ENCODE results near the gene PRR15L. TPM values are rescaled to one million over a fixed set of nuclear protein-coding genes. Genes with fewer than 3 reads are reported as not detected.

PRR15L gene
- total RNA-seq, 1 experiment from 2014 or later: 0.18 TPM

DNA sequence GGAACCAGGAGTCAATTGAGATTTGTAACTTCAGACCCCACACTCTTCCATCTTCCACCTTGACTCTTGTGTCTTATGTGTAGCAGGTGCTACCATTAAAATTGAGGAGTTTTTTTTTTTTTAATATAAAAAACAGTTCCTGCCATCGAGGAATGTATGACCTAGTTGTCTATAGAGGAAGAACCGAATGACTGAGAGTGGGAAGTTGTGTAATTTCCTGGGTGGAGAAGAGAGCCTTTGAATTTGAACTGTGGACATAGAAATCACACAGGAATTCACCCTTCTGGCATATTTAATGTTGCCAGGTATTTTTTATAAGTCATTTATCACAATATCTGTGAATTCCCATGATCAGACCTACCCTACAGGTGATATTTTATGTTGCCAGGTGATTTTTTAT is 39.7 kb downstream of the PRR15L start:
- Histone ChIP-seq H3K27ac (ENCODE audit: low read length) (no peak overlapping the region), H3K9me3 (ENCODE audit: control insufficient read depth, insufficient read depth, low read depth, low read length) (no peaks in the 10 kb centered on the region), H3K36me3 (ENCODE audit: control insufficient read depth, insufficient read depth, low read length) (no peaks in the 10 kb centered on the region), H3K4me1 (ENCODE audit: control insufficient read depth, insufficient read depth, low read length) (no peaks in the 10 kb centered on the region), H3K4me3 (ENCODE audit: low read depth in 2 of 2, low read length in 2 of 2) (no peak overlapping the region), H3K27me3 (ENCODE audit: control insufficient read depth, insufficient read depth, low read length) (no peaks in the 10 kb centered on the region)
- DNase-seq (ENCODE audit: low read depth, low spot score) (no peak), ATAC-seq (no peak)
- TF ChIP-seq, protein P1, sequence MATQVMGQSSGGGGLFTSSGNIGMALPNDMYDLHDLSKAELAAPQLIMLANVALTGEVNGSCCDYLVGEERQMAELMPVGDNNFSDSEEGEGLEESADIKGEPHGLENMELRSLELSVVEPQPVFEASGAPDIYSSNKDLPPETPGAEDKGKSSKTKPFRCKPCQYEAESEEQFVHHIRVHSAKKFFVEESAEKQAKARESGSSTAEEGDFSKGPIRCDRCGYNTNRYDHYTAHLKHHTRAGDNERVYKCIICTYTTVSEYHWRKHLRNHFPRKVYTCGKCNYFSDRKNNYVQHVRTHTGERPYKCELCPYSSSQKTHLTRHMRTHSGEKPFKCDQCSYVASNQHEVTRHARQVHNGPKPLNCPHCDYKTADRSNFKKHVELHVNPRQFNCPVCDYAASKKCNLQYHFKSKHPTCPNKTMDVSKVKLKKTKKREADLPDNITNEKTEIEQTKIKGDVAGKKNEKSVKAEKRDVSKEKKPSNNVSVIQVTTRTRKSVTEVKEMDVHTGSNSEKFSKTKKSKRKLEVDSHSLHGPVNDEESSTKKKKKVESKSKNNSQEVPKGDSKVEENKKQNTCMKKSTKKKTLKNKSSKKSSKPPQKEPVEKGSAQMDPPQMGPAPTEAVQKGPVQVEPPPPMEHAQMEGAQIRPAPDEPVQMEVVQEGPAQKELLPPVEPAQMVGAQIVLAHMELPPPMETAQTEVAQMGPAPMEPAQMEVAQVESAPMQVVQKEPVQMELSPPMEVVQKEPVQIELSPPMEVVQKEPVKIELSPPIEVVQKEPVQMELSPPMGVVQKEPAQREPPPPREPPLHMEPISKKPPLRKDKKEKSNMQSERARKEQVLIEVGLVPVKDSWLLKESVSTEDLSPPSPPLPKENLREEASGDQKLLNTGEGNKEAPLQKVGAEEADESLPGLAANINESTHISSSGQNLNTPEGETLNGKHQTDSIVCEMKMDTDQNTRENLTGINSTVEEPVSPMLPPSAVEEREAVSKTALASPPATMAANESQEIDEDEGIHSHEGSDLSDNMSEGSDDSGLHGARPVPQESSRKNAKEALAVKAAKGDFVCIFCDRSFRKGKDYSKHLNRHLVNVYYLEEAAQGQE (IDR thresholded peaks at IDR 0.05; ENCODE audit: insufficient read depth in 1 of 2, low read depth in 2 of 2, low read length in 1 of 2): no peak
- TF ChIP-seq, protein P2, sequence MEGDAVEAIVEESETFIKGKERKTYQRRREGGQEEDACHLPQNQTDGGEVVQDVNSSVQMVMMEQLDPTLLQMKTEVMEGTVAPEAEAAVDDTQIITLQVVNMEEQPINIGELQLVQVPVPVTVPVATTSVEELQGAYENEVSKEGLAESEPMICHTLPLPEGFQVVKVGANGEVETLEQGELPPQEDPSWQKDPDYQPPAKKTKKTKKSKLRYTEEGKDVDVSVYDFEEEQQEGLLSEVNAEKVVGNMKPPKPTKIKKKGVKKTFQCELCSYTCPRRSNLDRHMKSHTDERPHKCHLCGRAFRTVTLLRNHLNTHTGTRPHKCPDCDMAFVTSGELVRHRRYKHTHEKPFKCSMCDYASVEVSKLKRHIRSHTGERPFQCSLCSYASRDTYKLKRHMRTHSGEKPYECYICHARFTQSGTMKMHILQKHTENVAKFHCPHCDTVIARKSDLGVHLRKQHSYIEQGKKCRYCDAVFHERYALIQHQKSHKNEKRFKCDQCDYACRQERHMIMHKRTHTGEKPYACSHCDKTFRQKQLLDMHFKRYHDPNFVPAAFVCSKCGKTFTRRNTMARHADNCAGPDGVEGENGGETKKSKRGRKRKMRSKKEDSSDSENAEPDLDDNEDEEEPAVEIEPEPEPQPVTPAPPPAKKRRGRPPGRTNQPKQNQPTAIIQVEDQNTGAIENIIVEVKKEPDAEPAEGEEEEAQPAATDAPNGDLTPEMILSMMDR (IDR thresholded peaks at IDR 0.05): no peak
- no peak for TF ChIP-seq TCF7L2 (IDR thresholded peaks at IDR 0.05; ENCODE audit: low read depth, low read length)
- no peak for TF ChIP-seq SIN3A (IDR thresholded peaks at IDR 0.05; ENCODE audit: borderline replicate concordance, insufficient read depth, low read depth, low read length)
- no peak for TF ChIP-seq POLR2AphosphoS5 (IDR thresholded peaks at IDR 0.05; ENCODE audit: low read depth, low read length)
- in situ Hi-C loops (cut with HindIII; ENCODE audit: low pct_unique_long_range_greater_than_20kb, low sequenced_read_pairs): no loop called here
- CTCF ChIA-PET: no interaction called here
- POLR2A ChIA-PET: no interaction called here
- intact Hi-C loops (cut with micrococcal nuclease; ENCODE audit: unreplicated experiment): no loop called here
- BruUV-seq (replicated peaks): no TSS peak

DNA sequence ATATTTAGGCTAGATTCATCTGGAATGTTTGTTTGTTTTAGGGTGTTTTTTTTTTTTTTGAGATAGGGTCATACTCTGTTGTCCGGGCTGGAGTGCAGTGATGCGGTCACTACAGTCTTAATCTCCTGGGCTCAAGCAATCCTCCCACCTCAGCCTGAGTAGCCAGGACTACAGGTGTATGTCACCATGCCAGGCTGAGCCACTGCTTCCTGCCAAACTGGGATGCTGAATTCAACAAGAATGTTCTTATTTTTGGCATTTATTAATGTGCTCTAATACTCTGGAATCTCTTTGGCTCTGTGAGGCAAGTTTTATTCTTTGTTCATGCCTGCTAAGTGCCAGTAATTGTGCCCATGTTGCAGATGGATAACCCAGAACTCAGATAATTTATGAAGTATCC is 40.1 kb downstream of the PRR15L start:
- no TSS peak for BruUV-seq (replicated peaks)
- POLR2A ChIA-PET: interaction anchor here (0.6 kb wide), 1 partner anchor 186 kb away, joined by 4 read pairs; no protein-coding TSS in a partner anchor
- ATAC-seq (no peak), DNase-seq (ENCODE audit: low read depth, low spot score) (no peak)
- in situ Hi-C loops (cut with HindIII; ENCODE audit: low pct_unique_long_range_greater_than_20kb, low sequenced_read_pairs): no loop called here
- Histone ChIP-seq H3K9me3 (ENCODE audit: control insufficient read depth, insufficient read depth, low read depth, low read length) (no peaks in the 10 kb centered on the region), H3K4me3 (ENCODE audit: low read depth in 2 of 2, low read length in 2 of 2) (no peak overlapping the region), H3K36me3 (ENCODE audit: control insufficient read depth, insufficient read depth, low read length) (no peaks in the 10 kb centered on the region), H3K27me3 (ENCODE audit: control insufficient read depth, insufficient read depth, low read length) (no peaks in the 10 kb centered on the region), H3K4me1 (ENCODE audit: control insufficient read depth, insufficient read depth, low read length) (no peaks in the 10 kb centered on the region), H3K27ac (ENCODE audit: low read length) (no peak overlapping the region)
- intact Hi-C loops (cut with micrococcal nuclease; ENCODE audit: unreplicated experiment): no loop called here
- CTCF ChIA-PET: no interaction called here
- TF ChIP-seq TCF7L2 (IDR thresholded peaks at IDR 0.05; ENCODE audit: low read depth, low read length): no peak
- no peak for TF ChIP-seq SIN3A (IDR thresholded peaks at IDR 0.05; ENCODE audit: borderline replicate concordance, insufficient read depth, low read depth, low read length)
- no peak for TF ChIP-seq POLR2AphosphoS5 (IDR thresholded peaks at IDR 0.05; ENCODE audit: low read depth, low read length)
- TF ChIP-seq, protein P1 (IDR thresholded peaks at IDR 0.05; ENCODE audit: insufficient read depth in 1 of 2, low read depth in 2 of 2, low read length in 1 of 2): no peak
- TF ChIP-seq, protein P2 (IDR thresholded peaks at IDR 0.05): no peak

Measured in Panc1 (cell line).